SU-DHL-6 (cell line): ENCODE measurements around the gene PRPF31.

Experiments used
- H2AFZ ChIP-seq: fragments of 200-600 bp; sonication (generic); 2 replicates; pipeline ENCODE4 v1.6.1; 2014; ENCODE audit warnings: low read depth, mild to moderate bottlenecking, moderate library complexity, mixed read lengths, antibody characterized with exemption, low read length; ENCODE audit not compliant: severe bottlenecking
- H3F3A ChIP-seq: fragments of 200-600 bp; shearing (Covaris generic); 2 replicates; pipeline ENCODE4 v1.6.0; 2016; ENCODE audit warnings: antibody characterized with exemption, mild to moderate bottlenecking; ENCODE audit not compliant: insufficient read depth
- H3K27ac ChIP-seq: fragments of 200-600 bp; sonication (generic); 2 replicates; pipeline ENCODE4 v1.5.1; 2016; ENCODE audit warnings: low read depth, mild to moderate bottlenecking, low read length, moderate library complexity, mixed read lengths
- H3K27me3 ChIP-seq: fragments of 200-600 bp; sonication (generic), shearing (Covaris generic); 2 replicates; pipeline ENCODE4 v1.6.0; 2014; ENCODE audit warnings: mild to moderate bottlenecking, low read length
- H3K36me3 ChIP-seq: fragments of 200-600 bp; sonication (generic); 2 replicates; pipeline ENCODE4 v1.6.1; 2014; ENCODE audit warnings: mild to moderate bottlenecking, low read length, mixed read lengths
- H3K4me2 ChIP-seq: fragments of 300-600, 200-600 bp; shearing (Covaris generic), sonication (generic); 2 replicates; pipeline ENCODE4 v1.6.0; 2014; ENCODE audit warnings: low read length, low read depth, mild to moderate bottlenecking; ENCODE audit not compliant: poor library complexity, severe bottlenecking
- H3K4me3 ChIP-seq: fragments of 200-600 bp; sonication (generic); 2 replicates; pipeline ENCODE4 v1.5.1; 2014; ENCODE audit warnings: antibody characterized with exemption, low read length, mild to moderate bottlenecking, mixed read lengths; ENCODE audit not compliant: insufficient read depth, poor library complexity, severe bottlenecking
- H3K79me2 ChIP-seq: fragments of 200-600 bp; sonication (generic); 2 replicates; pipeline ENCODE4 v1.6.1; 2014; ENCODE audit warnings: mild to moderate bottlenecking, low read length, moderate library complexity; ENCODE audit not compliant: insufficient read depth
- H3K9ac ChIP-seq: fragments of 200-600 bp; sonication (generic); 2 replicates; pipeline ENCODE4 v1.7.0; 2014; ENCODE audit warnings: mild to moderate bottlenecking, low read length
- H3K9me2 ChIP-seq: fragments of 200-600 bp; sonication (generic); replicated peaks from 2 replicates; pipeline ENCODE4 v1.6.1; 2014; ENCODE audit warnings: low read length; ENCODE audit not compliant: insufficient read depth
- H3K9me3 ChIP-seq: fragments of 200-600 bp; sonication (generic); 2 replicates; pipeline ENCODE4 v1.6.1; 2014; ENCODE audit warnings: low read length, mixed read lengths; ENCODE audit not compliant: insufficient read depth
- H4K20me1 ChIP-seq: fragments of 200-600 bp; sonication (generic); 2 replicates; pipeline ENCODE4 v1.6.1; 2014; ENCODE audit warnings: low read depth, mild to moderate bottlenecking, antibody characterized with exemption, low read length, moderate library complexity, mixed read lengths
- EZH2phosphoT487 ChIP-seq: fragments of 200-600 bp; sonication (generic), shearing (Covaris generic); conservative IDR thresholded peaks from 2 replicates; pipeline ENCODE4 v1.6.1; 2018; ENCODE audit warnings: mild to moderate bottlenecking, antibody characterized with exemption, low read length, moderate library complexity, mixed read lengths
- TF ChIP-seq, protein P1 (sequence below): fragments of 200-600 bp; sonication (generic); IDR thresholded peaks from one replicate; pipeline ENCODE4 v1.5.1; 2017; ENCODE audit warnings: antibody characterized with exemption, mild to moderate bottlenecking, low read length, moderate library complexity; ENCODE audit not compliant: insufficient read depth, poor library complexity, severe bottlenecking

PRPF31 gene

DNA sequence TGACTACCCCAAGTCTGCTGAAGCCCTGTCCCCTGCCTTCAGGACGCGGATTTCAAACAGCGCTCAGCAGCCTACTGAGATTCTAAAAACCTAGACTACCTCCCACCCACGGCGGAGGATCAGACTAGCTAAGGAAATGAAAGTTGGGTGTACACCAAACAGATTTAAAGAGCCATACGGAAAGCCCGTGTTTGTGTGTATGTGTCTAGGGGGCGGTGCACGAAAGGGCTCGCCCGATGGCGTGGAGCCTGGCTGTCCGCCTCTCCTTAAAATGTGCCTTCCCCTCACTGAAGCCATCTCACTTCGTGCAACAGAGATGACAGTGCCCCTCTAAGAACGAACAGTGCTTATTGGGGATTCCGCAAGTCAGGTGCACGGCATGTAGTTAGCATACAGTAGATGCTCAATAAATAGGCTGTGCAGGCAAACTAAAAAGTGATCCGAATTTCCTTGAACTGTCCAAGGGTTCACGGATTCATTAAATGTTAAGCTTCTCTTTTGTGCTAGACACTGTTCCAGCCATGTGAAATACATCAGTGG is 43.3 kb downstream of the PRPF31 start:
- no peak overlapping the region for H2AFZ ChIP-seq
- no peaks in the 10 kb centered on the region for H3K9me3 ChIP-seq
- peak overlapping the region; percentile 72 for H3K4me2 ChIP-seq
- no peaks in the 10 kb centered on the region for H4K20me1 ChIP-seq
- H3K27me3 ChIP-seq = no peaks in the 10 kb centered on the region
- peak overlapping the region; percentile 89 for H3K27ac ChIP-seq
- H3K9ac ChIP-seq = peak overlapping the region; percentile 66
- peak overlapping the region; percentile 78 for H3K4me3 ChIP-seq
- no peak for TF ChIP-seq EZH2phosphoT487
- TF ChIP-seq, protein P1, sequence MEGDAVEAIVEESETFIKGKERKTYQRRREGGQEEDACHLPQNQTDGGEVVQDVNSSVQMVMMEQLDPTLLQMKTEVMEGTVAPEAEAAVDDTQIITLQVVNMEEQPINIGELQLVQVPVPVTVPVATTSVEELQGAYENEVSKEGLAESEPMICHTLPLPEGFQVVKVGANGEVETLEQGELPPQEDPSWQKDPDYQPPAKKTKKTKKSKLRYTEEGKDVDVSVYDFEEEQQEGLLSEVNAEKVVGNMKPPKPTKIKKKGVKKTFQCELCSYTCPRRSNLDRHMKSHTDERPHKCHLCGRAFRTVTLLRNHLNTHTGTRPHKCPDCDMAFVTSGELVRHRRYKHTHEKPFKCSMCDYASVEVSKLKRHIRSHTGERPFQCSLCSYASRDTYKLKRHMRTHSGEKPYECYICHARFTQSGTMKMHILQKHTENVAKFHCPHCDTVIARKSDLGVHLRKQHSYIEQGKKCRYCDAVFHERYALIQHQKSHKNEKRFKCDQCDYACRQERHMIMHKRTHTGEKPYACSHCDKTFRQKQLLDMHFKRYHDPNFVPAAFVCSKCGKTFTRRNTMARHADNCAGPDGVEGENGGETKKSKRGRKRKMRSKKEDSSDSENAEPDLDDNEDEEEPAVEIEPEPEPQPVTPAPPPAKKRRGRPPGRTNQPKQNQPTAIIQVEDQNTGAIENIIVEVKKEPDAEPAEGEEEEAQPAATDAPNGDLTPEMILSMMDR = no peak
- H3K9me2 ChIP-seq = no peaks in the 10 kb centered on the region
- no peaks in the 10 kb centered on the region for H3K36me3 ChIP-seq
- H3K79me2 ChIP-seq = no peaks in the 10 kb centered on the region
- H3F3A ChIP-seq = peaks cover 22% of the 10 kb centered on the region; the same call in 1 of the 2 replicates

DNA sequence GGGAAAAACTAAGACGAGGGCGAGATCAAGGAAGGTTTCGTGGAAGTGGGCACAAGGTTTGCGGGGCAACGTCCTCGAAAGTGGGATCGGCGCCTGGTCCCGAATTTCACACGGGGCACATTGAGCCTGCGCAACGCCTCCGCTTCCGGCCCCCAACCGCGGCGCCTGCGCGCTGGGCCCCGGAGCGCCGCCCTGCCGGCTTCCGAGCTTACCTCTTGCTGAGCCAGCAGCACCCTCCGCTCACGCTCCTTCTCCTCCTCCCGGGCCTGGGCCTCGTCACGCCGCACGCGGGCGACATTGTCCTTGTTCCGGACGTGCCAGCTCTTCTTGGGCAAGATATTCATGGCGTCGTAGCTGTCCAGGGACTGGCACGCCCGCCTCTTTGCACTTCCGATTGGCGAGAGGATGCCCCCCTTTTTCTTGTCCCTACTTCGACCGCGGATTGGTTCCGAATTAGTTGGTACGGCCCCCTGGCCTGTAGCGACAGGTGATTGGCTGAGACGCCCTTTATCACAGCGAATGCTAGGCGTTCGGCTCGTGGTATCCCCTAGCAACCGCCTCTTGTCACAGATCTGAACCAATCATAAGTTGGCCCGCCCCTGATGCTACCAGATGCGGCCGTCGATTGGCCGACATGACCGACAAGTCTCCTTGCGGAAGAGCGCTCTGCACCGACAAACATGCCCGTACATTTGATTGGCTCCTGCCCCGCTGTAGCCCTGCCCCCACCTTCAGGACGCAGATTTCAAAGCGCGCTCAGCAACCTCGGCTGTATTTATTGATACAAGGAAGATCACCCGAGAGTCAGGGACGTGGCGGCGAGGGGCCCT is 44.0 kb downstream of the PRPF31 start, which contains the start of gene LENG1:
Gene LENG1 (minus strand): TSS at position 370 of the 830 bp plus-strand sequence. CDS start 26 bp downstream, at position 344.
- Histone ChIP-seq H3K9me3 (no peaks in the 10 kb centered on the region), H3K27ac (peak within 1 kb of the TSS; percentile 89), H3F3A (peaks cover 17% of the 10 kb centered on the region; the same call in 1 of the 2 replicates), H3K36me3 (no peaks in the 10 kb centered on the region), H3K9me2 (no peaks in the 10 kb centered on the region), H2AFZ (peak within 1 kb of the TSS; percentile 36), H3K4me2 (peak within 1 kb of the TSS; percentile 72), H3K9ac (peak within 1 kb of the TSS; percentile 73), H3K4me3 (peak within 1 kb of the TSS; percentile 78), H4K20me1 (no peaks in the 10 kb centered on the region), H3K79me2 (no peaks in the 10 kb centered on the region), H3K27me3 (no peaks in the 10 kb centered on the region)
- TF ChIP-seq, protein P1 = peak; percentile 19
- TF ChIP-seq EZH2phosphoT487 = no peak

DNA sequence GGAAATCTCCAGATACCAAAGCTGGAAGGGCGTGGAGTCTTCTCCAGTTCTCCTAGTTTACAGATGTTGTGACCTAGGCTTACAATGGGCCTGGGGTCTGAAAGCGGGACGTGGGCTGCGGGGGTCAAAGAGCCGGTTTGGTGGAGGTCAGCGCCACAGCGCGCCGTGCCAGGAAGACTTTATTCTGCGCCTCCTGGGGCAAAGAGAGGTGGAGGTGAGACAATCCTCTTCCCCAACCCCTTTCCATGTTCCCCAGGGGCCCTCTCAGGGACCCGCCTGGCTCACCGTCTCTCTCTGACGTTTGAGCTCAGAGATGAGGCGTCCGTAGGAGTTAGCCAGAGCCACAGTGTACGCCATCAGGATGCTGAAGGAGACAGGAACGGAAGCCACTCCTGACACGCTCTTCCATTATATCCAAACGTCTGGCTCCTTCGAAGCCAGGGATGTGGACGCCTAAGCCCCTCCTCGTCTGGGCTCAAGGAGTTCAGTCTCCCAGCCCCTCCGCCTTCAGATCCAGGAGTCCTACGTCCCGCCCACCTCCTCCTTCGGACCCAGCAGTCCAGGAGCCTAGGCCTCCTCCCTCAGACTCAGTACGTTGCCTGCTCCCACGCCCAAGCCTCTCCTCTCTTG is 44.7 kb downstream of the PRPF31 start:
- Histone ChIP-seq H3K9ac (peak overlapping the region; percentile 73), H3K27ac (peak overlapping the region; percentile 37), H3K9me2 (no peaks in the 10 kb centered on the region), H3K4me2 (peak overlapping the region; percentile 61), H3K79me2 (no peaks in the 10 kb centered on the region), H3K27me3 (no peaks in the 10 kb centered on the region), H3K9me3 (no peaks in the 10 kb centered on the region), H3K36me3 (no peaks in the 10 kb centered on the region), H4K20me1 (no peaks in the 10 kb centered on the region), H3K4me3 (peak overlapping the region; percentile 78), H3F3A (peaks cover 15% of the 10 kb centered on the region; the same call in 1 of the 2 replicates), H2AFZ (peak overlapping the region; percentile 36)
- TF ChIP-seq, protein P1 = no peak
- no peak for TF ChIP-seq EZH2phosphoT487
